NB4 (cell line): ENCODE data around the gene WDR7.

Experiments used
- DNase-seq: peaks from one replicate; pipeline ENCODE4 v3.0.0; 2010; ENCODE audit warnings: low read depth
- H3K4me3 ChIP-seq: one replicate; pipeline ENCODE4 v1.5.1; 2011; ENCODE audit warnings: mild to moderate bottlenecking, low read depth, low read length, moderate library complexity
- CTCF ChIP-seq: IDR thresholded peaks from one replicate; pipeline ENCODE4 v1.5.1; 2012; ENCODE audit warnings: low read depth, low read length
- MYC ChIP-seq: IDR thresholded peaks from 2 replicates; pipeline ENCODE4 v1.6.1; 2011; ENCODE audit warnings: low read depth, low read length
- POLR2A ChIP-seq: IDR thresholded peaks from 2 replicates; pipeline ENCODE4 v1.6.1; 2011; ENCODE audit warnings: mild to moderate bottlenecking; ENCODE audit not compliant: insufficient read length; ENCODE audit errors: extremely low read depth
- TF ChIP-seq, protein P1 (sequence below): IDR thresholded peaks from 2 replicates; pipeline ENCODE4 v1.6.1; 2011; ENCODE audit warnings: low read depth, low read length

WDR7 gene

DNA sequence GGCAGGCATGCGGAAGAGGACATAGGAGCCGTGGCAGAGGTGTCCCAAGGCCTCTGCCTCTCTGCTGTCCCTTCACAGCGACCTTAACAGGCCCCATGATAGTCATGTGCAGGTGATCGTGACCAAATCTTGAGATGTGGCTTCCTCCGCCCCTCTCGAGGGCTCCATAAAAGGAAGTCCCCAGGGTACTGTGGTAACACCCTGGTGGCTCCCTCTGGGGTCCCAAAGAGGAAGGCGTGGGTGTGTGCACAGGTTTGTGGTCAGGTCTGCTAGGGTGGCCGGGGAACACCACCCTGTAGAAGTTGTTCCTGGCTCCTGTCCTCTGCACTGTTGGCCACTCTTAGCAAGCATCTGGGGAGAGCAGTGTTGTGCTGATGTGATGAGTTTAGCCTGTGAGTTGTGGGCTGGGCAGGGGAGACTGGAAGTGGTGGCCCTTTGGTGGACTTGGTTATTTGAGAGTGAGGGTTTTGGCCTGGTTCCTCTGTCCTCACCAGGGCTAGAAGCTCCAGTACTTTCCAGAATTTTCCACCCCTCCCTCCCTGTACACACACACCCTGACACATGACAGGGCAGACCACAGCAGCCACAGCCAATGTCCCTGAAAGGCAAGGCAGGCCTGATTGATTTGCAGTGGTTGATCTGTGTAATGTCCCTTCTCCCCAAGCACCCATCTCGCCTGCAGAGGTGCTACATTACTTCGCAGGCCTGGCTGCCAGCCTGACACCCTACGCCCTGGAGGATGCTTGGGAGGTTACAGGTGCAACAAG is 426.8 kb downstream of the WDR7 start:
- TF ChIP-seq MYC: no peak
- peak; percentile 94 for DNase-seq
- H3K4me3 ChIP-seq: no peak overlapping the region

- DNase-seq: no peak
- TF ChIP-seq CTCF (no peak), POLR2A (no peak)
- TF ChIP-seq, protein P1, sequence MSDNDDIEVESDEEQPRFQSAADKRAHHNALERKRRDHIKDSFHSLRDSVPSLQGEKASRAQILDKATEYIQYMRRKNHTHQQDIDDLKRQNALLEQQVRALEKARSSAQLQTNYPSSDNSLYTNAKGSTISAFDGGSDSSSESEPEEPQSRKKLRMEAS: no peak
- no peak overlapping the region for H3K4me3 ChIP-seq
Measured at GRCh38 chr18:57078614-57079013, 427.5 kb downstream of the WDR7 start.

GRCh38 chr18:57080479-57080878 is 429.3 kb downstream of the WDR7 start:
- no peak overlapping the region for H3K4me3 ChIP-seq
- TF ChIP-seq CTCF (no peak), POLR2A (no peak), MYC (no peak)
- TF ChIP-seq, protein P1: no peak
- no peak for DNase-seq

GRCh38 chr18:57081899-57082298 is 430.7 kb downstream of the WDR7 start:
- TF ChIP-seq CTCF: no peak
- DNase-seq: no peak
- H3K4me3 ChIP-seq: no peak overlapping the region

DNA sequence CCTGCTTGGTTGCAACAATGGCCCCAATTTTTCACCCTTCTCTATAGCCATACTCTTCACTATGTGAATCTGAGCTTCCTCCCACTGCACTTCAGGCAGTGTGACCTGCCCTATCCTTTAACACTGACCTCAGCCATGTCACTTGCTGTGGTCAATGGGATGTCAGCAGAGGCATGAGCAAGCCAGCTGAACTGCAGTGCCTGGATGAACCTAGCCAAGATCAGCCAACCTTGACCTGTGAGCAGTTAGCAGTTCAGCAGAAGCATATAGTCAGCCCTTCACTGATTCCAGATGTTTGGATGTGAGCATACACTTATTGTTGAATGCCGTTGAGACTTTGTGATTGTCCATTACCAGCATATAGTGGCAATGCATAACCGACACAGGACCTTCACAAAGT is 432.3 kb downstream of the WDR7 start:
- no peak overlapping the region for H3K4me3 ChIP-seq
- DNase-seq: no peak
- TF ChIP-seq CTCF (no peak), MYC (no peak), POLR2A (no peak)
- TF ChIP-seq, protein P1: no peak

DNA sequence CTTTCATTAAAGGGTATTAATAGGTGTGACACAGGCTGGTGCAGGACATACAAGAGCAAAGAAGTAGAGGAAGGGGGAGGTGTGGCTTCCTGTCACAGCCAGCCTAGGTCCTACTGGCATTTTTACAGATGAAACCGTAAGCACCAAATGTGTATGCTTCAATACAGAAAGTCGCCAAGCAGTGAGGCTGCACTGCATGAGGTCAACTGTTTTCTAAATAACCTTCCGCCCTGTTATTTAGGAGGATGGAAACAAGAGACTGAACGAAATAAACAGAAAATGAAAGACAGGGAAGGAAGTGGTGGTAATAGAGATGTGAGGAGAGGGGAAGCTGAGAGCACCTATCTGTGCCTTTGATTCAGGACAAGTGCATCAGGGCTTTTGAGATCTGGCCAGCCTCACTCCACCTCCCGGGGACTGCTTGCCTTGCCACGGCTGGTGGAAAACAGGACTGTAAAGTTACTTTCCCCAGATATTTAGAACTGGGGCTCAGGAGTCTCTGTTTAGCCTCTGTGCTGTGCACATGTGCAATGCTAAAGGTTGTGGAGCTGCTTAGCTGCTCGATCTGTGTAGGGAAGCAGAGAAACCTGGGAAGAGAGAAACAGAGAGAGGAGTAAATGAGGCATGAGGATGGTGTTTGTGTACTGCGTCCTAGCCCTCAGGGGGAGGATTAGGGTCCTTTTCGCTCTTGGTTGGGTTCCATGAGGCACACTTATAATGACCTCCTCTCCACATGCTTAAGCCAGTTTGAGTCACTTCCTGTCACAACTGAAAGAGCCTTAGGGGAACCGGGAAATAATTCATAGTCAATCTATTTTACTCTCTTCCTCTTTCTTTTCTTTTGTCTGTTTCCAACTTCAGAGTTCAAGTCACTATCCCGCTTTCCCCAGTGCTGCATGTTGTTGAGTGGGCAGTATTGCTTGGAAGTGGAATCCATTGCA is 433.4 kb downstream of the WDR7 start:
- TF ChIP-seq, protein P1: peak; percentile 40; the same call in 1 of the 2 replicates
- TF ChIP-seq MYC (peak; percentile 61; the same call in 1 of the 2 replicates), POLR2A (no peak)
- DNase-seq: peak; percentile 78
- H3K4me3 ChIP-seq: no peak overlapping the region
